Activated naive CD8-positive, alpha-beta T cell treated with anti-CD3 and anti-CD28 coated beads, Interleukin-2, amount 50 U/mL, for 16 hours (primary cell): Measurements from ENCODE around the gene TXNL1.
"Not testable (repeated sequence)": the region's sequence is repeated elsewhere in the genome, so short reads cannot be mapped to it uniquely, and the experiment has no call there.

Experiments used
- DNase-seq: peaks from one replicate; pipeline ENCODE4 v3.0.0-alpha.2; 2020; ENCODE audit warnings: low read depth, low spot score

TXNL1 gene

DNA sequence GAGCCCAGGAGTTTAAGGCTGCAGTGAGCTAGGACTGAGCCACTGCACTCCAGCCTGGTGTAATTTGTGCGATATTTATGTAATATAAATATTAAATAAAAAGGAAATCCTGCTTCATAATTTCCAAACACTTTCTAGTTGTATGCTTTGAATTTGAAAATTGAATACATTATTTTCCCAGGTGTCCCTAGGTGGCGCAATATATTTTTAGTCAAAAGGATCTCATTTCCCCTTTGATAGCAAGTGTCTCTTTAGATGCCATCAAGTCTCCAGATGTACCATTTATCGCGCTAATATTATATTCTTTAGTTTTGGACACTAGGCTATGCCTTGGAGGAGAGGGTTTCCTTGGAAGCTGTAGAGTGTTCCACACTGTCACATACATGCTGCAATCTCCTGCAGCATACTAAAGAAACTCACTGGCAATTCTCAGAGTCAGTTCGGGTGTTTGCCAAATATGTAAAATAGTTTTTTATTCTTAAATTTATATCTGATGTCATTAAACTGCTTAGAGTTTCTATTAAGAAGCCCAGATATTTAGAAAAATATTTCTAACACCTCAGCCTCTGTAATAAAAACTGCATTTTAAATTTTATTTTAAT lies 7.1 kb upstream of the TXNL1 start:
- no peak for DNase-seq

DNA sequence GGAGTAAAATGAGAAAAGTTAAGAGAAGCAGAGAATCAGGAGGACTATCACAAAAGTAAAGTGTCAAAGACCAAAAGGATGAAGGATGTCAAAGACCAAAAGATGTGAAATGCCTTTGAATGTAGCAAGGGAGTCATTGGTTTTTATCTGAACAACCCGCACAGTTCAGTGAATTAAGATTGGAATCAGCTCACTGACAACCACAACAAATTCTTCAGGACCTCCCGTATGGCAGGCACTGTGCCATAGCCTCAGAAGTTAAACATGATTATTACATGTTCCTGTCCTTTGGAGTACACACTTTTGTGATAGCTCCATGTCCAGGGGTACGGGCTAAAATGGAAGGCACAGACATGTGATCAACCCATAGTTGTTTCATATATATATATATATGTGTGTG lies 5.0 kb upstream of the TXNL1 start:
- no peak for DNase-seq

DNA sequence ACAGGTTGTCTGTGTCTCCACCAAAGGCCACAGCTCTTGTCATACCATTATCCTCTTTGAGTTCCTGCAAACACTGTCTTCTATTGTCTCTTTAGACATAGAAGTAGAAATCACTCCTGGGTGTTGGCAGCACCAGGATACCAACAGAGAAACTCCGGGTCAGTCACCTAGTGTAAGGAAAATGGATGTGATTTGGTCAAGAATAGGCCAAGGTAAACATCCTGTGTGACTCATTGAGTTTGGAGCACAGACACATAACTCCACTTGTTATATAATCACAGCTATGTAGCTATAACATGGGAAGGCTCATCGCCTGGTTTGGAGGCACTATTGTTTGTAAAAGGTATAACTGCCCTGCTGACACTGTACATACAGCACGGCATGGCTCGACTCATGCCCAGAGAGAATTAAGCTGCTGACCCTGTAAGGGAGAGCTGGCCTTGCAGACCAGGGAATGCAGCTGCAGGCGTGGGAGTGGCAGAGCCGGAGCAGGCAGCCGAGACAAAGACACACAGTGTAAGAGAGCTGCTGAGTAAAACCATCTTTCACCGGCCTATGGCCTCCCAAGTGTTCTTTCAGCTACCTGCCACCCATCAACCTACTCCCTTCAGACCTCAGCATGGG lies 3.4 kb upstream of the TXNL1 start:
- DNase-seq, result no peak

GRCh38 chr18:56639571-56639970 lies 1.2 kb upstream of the TXNL1 start:
- DNase-seq, result no peak

GRCh38 chr18:56639104-56639381 lies 651 bp upstream of the TXNL1 start:
- no peak for DNase-seq

DNA sequence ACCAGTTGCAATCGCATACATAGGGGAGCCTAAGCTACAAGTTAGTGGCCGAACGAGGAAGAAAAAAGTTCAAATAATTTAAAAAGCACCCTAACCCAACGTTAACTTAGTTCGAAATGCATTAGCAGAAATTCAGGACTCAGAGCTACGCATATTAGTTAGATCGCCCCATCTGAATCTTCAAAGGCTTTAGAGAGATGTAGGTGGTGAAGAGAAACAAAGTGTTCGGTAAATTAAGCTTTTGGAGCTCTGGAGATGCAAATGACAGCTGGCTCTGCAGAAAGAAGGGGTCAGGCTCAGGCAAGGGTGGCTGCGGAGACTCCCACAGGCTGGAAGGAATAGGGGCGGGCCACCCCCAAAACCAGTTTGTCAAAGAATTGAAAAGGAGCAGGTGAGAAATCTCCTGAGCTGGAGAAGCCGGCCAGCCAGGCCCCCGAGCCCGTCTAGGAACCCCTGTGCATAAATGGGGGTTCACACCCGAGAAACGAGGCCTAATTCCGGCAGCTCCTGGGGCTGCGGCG lies 621 bp downstream of the TXNL1 start:
- DNase-seq, result no peak

DNA sequence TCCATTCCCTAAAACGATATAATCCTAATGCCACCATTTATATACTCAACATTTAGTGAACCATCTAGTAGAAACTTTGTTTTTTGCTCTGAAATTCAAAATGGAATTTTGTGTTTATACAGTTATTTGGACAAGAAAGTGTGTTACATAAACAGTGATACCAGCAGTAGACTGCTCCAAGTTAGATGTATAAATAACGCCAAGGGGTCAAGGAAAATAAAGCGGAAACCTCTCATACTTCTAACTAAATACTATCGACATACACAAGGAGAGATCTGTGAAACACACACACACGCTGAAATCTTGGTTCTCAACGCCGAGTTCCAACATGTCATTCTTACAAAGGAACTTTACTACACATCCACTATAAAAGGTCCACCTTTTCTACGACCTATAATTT lies 1.2 kb downstream of the TXNL1 start:
- no peak for DNase-seq

GRCh38 chr18:56635007-56635406 lies 3.4 kb downstream of the TXNL1 start:
- no peak for DNase-seq

DNA sequence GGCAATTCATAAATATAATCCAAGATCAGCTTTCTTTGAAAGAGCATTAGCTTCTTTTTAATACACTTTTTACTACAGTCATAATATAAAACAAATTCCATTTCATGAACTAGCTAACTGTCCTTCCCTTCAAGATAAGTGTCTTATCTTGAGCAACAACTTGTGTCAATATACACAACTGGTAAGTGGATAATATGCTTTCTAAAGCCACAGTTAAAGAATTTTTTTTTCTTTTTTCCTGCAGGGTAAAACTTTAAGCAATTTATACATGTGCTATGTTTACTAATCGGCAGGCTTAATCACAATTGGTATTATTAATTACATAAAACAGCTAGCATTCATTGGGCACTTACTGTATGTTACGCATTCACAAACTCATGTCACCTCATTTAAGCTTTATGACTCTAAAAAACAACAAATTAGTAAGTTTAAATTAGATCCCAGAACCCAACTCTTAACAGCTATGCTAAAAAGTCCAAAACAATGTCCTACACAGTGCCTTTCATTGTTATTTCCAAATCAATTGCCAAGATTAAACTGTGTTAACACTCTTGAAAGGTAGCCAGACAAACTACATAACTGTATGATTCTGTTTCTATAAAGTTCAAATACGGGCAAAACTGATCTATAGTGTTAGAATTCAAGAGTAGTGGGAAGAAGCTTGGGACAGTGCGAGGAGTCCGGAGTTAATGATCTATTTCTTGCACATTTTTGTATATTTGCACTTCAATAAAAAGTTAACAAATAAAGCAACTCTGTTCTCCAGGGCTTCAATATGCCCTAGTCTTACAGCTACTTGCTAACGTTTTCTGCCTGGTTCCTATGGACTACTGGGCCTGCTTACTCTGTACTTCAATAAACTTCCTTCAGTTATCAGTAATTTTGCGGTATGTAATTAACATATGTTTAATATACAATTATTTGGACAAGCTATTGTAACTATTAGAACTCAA lies 6.0 kb downstream of the TXNL1 start:
- DNase-seq, result no peak

DNA sequence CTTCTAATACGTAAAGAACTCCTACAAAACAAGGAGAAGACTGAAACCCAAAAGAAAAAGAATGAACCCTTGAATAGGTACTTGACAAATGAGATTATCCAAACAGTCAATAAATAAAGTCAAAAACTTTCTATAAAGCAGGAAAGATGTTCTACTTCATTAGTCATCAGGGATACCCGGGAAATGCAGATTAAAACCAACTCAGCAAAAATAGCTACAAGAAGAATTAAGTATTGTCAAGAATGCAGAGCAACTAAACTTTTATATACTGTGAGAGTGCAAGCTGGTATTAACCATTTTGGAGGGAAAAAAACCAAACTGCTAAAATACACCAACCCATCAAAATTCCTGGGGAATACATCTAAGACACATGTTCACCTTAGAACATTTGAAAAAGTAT lies 10.4 kb downstream of the TXNL1 start:
- no peak for DNase-seq

- DNase-seq, result no peak
Measured at GRCh38 chr18:56615738-56616520, 22.5 kb downstream of the TXNL1 start.

GRCh38 chr18:56606618-56607017 lies 31.8 kb downstream of the TXNL1 start:
- no peak for DNase-seq

GRCh38 chr18:56598422-56598821 lies 40.0 kb downstream of the TXNL1 start:
- no peak for DNase-seq

GRCh38 chr18:56593906-56594305 lies 44.5 kb downstream of the TXNL1 start:
- no peak for DNase-seq

DNA sequence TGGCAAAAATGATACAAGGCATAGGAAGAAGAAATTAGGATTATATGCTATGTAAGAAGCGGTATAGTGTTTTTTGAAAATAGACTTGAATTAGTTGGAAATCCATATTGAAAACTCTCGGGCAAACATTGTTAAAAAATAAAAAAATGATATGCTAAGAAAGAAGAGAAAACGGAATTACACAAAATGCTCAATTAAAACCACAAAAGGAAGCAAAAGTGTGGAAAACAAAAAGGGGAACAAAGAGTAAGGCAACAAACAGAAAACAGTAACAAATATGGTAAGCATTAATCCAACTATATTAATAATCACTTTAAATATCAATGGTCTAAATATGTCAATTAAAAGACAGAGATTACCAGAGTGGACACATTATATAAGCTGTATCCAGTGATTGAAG lies 58.4 kb downstream of the TXNL1 start:
- no peak for DNase-seq

GRCh38 chr18:56579451-56579850 lies 58.9 kb downstream of the TXNL1 start:
- no peak for DNase-seq

DNA sequence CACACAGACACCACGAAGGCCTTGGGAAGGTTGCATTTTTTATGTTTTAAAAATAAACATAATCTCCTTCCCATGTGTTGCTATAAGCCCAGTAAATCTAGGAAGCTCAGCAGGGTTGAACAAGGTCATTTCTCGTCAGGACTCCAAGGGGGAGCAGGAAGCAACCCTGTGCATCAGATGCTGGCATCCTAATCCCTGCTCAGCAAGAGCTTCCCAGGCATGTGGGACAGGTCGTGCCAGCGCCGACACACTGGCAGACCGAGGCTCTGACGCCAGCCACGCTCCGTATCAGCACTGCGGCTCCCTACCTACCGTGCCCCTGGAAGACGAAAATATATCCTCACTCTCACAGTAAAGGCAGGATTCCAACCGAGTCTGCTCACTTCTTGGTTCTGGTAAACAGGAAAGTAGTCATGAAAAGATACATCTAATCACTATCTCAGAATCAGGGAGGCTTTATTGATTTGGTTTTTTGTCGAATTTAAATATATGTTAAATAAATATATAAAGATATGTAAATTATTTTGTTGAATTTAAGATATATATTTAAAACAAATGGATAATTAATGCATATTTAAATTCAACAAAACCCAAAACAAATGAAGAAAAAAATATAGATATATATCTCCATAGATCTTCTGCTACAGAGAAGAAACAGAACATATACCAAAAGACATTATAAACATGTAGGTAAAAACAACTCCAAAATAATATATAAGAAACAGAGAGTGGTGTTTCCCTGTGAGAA lies 61.4 kb downstream of the TXNL1 start:
- no peak for DNase-seq

DNA sequence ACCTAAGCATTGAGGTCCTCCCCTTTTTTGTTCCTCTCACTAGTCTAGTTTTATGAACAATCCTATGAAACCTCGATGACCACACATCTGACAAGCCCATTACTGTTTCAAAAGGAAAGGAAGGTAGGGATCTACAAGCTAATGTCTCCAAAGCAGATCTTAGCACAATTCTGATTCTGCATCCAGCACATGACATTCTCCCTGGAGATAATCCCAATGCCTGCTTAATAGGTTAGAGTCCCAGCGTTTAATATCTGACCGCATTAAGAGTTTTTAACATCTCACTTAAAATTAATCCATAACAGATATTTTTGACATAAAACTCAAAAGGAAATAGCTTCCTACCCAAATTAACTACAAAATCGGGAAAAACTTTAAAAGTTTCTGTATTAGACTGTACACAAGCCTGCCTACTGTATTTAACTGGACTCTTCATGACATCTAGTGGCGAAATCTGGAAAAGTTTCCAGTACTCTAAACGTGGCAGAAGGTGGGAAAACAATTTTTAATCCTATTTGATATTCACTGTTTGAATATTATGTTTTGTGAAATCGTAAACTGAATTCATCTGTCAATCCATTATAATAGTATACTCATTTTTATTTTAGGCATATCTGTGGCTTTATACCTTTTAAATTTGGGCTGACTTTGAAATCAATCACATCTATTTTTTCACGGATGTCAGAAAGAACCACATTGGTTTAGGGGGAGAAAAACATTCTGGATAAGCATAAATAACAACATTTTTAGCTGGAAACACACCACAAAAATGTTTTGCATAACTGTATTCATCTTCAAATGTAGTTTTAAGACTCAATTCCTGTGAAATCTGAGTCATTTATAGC lies 62.4 kb downstream of the TXNL1 start:
- no peak for DNase-seq

DNA sequence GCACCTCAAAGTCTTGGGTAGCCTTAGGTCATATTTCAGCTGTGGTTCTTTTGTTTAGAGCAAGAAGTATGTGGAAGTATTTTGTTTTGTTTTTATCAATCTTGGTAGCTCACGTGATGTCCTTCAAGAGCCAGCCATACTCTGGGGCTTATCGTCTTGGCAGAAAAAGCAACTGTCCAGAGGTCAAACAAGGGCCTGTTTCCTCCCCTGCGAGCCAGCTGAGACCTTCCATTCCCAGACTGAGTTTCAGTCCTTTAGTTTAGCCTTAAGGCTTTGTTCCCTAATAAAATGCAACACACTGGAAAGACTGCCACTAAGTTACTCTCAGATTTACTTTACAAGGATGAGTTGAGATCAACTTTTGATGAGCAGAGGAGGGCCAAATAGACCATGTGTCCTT lies 63.5 kb downstream of the TXNL1 start:
- DNase-seq, result no peak

DNA sequence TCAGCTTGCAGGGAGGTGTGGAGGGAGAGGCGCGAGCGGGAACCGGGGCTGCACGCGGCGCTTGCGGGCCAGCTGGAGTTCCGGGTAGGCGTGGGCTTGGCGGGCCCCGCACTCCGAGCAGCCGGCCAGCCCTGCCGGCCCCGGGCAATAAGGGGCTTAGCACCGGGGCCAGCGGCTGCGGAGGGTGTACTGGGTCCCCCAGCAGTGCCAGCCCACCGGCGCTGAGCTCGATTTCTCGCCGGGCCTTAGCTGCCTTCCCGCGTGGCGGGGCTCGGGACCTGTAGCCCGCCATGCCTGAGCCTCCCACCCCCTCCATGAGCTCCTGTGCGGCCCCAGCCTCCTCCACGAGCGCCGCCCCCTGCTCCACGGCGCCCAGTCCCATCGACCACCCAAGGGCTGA lies 66.1 kb downstream of the TXNL1 start:
- DNase-seq, result not testable (repeated sequence)
